H1 (cell line): ENCODE results near the gene DOCK1.

ENCODE experiments used
- ASH2L ChIP-seq: fragments of 200-600, 300-600 bp; sonication (generic); IDR thresholded peaks from one replicate; pipeline ENCODE4 v1.7.1; 2017; ENCODE audit warnings: low read length
- ATF2 ChIP-seq: IDR thresholded peaks from 2 replicates; pipeline ENCODE4 v1.6.1; 2012; ENCODE audit warnings: low read length, inconsistent platforms
- BRCA1 ChIP-seq: IDR thresholded peaks from 2 replicates; pipeline ENCODE4 v1.6.1; 2012; ENCODE audit warnings: low read depth, low read length, improper control_type of control experiment
- CTCF ChIP-seq, 3 experiments: IDR thresholded peaks; 1 replicate in 2 of 3; 2 replicates in 1 of 3; pipeline versions ENCODE4 v1.5.1 to v1.6.1; 2011; ENCODE audit warnings: low read length in 3 of 3, mild to moderate bottlenecking in 3 of 3, inconsistent platforms in 2 of 3, low read depth in 1 of 3, moderate library complexity in 1 of 3; ENCODE audit not compliant: insufficient read depth in 1 of 3; ENCODE audit errors: control extremely low read depth in 1 of 3
- EP300 ChIP-seq, 2 experiments: IDR thresholded peaks; 1 replicate in 1 of 2; 2 replicates in 1 of 2; pipeline ENCODE4 v1.6.1; 2011 to 2012; ENCODE audit warnings: low read depth in 2 of 2, low read length in 2 of 2, mild to moderate bottlenecking in 2 of 2, borderline replicate concordance in 1 of 2, inconsistent platforms in 1 of 2, moderate library complexity in 1 of 2
- EZH2 ChIP-seq: fragments of 200-600 bp; sonication (generic); IDR thresholded peaks from 2 replicates; pipeline ENCODE4 v1.7.1; 2012; ENCODE audit warnings: low read depth, mild to moderate bottlenecking, moderate library complexity, low read length, inconsistent platforms; ENCODE audit not compliant: severe bottlenecking
- FOSL1 ChIP-seq: IDR thresholded peaks from 2 replicates; pipeline ENCODE4 v1.6.1; 2011; ENCODE audit warnings: mild to moderate bottlenecking, low read depth, low read length, moderate library complexity; ENCODE audit not compliant: insufficient read depth
- POLR2A ChIP-seq, 2 experiments: IDR thresholded peaks; 1 replicate in 1 of 2; 2 replicates in 1 of 2; pipeline ENCODE4 v1.6.1; 2011; ENCODE audit warnings: low read depth in 2 of 2, low read length in 2 of 2, mild to moderate bottlenecking in 2 of 2; ENCODE audit errors: control extremely low read depth in 1 of 2
- POLR2AphosphoS5 ChIP-seq: IDR thresholded peaks from 2 replicates; pipeline ENCODE4 v1.6.1; 2011; ENCODE audit warnings: low read depth, low read length
- RAD21 ChIP-seq, 2 experiments: IDR thresholded peaks in 1 of 2; conservative IDR thresholded peaks in 1 of 2; 2 replicates each; pipeline ENCODE4 v1.6.1; 2011; ENCODE audit warnings: low read depth in 2 of 2, low read length in 2 of 2, improper control_type of control experiment in 1 of 2, inconsistent platforms in 1 of 2, mild to moderate bottlenecking in 1 of 2, moderate library complexity in 1 of 2
- RFX5 ChIP-seq: IDR thresholded peaks from 2 replicates; pipeline ENCODE4 v1.6.1; 2011; ENCODE audit warnings: low read depth, low read length, improper control_type of control experiment, borderline replicate concordance
- SUZ12 ChIP-seq: fragments of 200-600 bp; sonication (generic); IDR thresholded peaks from 2 replicates; pipeline ENCODE4 v1.6.1; 2012; ENCODE audit warnings: mild to moderate bottlenecking, inconsistent platforms, low read length, moderate library complexity, mixed read lengths
- YY1 ChIP-seq: IDR thresholded peaks from 2 replicates; pipeline ENCODE4 v1.6.1; 2011; ENCODE audit warnings: low read depth, mild to moderate bottlenecking, low read length

- TF ChIP-seq EZH2 (no peak), POLR2AphosphoS5 (no peak), YY1 (no peak), CTCF (IDR thresholded peaks at IDR 0.05; ENCODE audit: control extremely low read depth in 1 of 3, insufficient read depth in 1 of 3, low read depth in 1 of 3, low read length in 3 of 3) (no peak), ASH2L (no peak), POLR2A (IDR thresholded peaks at IDR 0.05; ENCODE audit: control extremely low read depth in 1 of 2, low read depth in 2 of 2, low read length in 2 of 2) (no peak), SUZ12 (no peak), RAD21 (IDR thresholded peaks at IDR 0.05 in 1 of 2, conservative IDR thresholded peaks at IDR 0.05 in 1 of 2; ENCODE audit: low read depth in 2 of 2, low read length in 2 of 2) (no peak), RFX5 (no peak), FOSL1 (no peak), BRCA1 (no peak), EP300 (IDR thresholded peaks at IDR 0.05; ENCODE audit: borderline replicate concordance in 1 of 2, low read depth in 2 of 2, low read length in 2 of 2) (no peak), ATF2 (no peak)
Observed at GRCh38 chr10:126949161-126949503, 43.9 kb downstream of the DOCK1 start.
